ENCODE data around the gene GATA3.

DNA sequence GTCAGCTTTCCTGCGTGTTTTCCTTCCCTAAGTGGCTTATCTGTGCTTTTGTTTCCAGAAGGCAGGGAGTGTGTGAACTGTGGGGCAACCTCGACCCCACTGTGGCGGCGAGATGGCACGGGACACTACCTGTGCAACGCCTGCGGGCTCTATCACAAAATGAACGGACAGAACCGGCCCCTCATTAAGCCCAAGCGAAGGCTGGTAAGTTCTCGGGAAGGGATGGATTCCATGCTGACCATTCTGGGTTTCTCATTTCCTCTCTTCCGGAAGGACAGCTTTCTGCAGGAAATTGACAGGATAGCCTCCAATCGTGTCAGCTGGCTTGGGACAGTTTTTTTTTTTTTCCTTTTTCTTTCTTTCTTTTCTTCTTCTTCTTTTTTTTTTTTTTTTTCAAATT lies 9.4 kb downstream of the GATA3 start:
- TF ChIP-seq, protein P1, sequence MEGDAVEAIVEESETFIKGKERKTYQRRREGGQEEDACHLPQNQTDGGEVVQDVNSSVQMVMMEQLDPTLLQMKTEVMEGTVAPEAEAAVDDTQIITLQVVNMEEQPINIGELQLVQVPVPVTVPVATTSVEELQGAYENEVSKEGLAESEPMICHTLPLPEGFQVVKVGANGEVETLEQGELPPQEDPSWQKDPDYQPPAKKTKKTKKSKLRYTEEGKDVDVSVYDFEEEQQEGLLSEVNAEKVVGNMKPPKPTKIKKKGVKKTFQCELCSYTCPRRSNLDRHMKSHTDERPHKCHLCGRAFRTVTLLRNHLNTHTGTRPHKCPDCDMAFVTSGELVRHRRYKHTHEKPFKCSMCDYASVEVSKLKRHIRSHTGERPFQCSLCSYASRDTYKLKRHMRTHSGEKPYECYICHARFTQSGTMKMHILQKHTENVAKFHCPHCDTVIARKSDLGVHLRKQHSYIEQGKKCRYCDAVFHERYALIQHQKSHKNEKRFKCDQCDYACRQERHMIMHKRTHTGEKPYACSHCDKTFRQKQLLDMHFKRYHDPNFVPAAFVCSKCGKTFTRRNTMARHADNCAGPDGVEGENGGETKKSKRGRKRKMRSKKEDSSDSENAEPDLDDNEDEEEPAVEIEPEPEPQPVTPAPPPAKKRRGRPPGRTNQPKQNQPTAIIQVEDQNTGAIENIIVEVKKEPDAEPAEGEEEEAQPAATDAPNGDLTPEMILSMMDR (IDR thresholded peaks at IDR 0.05 in 4 of 5, conservative IDR thresholded peaks at IDR 0.05 in 1 of 5), result no peak
- no peak for TF ChIP-seq POLR2A (IDR thresholded peaks at IDR 0.05)

Measured in gastrocnemius medialis (tissue), 4 donors.